NCI-H345 treated with DMSO at 0.1 percent for 48 hours (cell line): Measurements from ENCODE around the gene TAF7L.

Source experiments
- DNase-seq: peaks from one replicate; lab custom pipeline; 2025; ENCODE audit not compliant: unreplicated experiment; lab: John Stamatoyannopoulos, UW

The TAF7L gene

GRCh38 chrX:101223226-101223625 lies 67.9 kb downstream of the TAF7L start:
- DNase-seq, result no peak

DNA sequence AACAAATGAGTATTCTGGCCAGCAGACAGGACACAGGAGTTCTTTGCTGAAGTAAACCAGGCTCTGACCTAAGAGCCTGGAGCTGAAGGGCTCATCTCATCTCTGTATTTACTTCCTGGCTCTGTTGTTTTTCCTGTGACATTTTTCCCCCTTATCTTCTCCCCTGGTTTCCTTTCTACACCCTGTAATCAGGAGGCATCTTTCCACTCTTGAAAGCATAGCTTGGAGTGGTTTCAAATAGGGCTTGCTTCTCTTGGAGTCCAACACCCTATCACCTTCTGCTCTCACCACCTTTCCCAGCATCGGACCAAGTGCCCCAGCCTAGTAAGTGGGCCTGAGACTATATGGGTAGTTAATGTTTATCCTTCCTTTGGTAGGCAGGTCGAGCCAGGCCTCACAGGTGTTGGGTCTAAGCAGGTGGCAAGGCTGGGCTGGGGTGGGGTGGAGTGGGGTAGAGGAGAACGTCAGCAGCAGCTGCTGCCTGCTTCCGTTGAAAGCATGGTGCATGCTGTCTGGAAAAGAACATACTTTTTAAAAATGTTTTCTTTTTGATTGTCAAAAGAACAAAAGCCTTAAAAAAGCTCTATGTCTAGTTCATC lies 70.4 kb downstream of the TAF7L start:
- DNase-seq, result no peak

DNA sequence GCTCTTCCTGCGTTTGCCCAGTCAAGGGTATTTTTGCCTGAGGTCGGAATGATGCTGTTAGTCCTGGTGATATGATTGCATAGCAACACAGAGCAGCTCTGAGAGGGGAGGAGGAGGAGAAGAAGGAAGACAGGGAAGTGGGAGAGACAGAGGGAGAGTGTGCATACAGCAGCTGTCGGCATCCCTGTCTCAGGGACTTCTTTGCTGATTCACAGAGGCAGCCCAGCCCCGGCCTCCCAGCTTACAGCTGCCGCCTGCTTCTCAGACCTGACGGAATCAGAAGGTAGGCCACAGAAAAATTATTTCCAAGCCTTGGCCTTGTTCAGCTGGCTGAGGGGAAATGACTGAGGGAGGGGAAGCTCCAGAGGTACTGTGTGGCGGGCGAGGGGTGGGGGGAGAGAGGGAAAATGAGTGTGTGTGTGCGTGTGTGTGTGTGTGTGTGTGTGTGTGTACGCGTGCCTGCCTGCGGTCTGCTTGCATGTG lies 71.2 kb downstream of the TAF7L start:
- no peak for DNase-seq

DNA sequence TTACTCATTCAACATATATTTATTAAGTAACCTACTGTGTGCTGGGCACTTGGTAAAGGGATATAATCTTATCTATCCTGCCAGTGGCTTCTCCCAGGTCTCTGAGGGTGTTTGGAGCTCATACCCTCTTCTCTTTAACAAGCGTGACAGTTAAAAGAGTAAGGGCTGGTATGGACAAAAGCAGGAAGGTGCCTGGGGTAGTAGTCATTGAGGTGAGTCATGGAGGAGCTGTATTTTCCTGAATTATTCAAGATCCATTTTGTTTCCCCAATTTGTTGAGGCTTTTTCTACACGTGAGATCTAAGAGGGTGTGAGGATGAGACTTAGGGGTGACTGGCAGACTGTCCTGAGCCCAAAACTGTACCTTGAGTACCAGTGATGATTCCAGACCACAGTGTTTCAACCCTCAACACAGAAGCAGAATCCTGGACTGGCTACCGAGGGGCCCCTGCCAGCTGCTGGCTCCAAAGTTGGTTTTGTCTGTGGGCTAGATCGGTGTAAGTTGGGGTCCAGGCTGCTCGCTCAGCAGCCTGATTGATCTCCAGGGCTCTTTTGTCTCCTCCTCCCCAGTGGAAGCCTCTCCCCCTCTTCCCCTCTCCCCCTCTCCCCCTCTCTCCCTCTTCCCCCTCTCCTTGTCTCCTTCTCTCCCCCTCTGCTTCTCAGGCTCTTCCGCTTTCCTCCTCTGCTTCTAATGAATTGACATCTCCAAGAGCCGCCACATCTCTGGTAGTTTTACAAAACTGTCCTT lies 71.8 kb downstream of the TAF7L start, which contains the start of gene DRP2:
TSS of gene DRP2 (plus strand) at position 671 of the 748 bp plus-strand sequence. CDS start 11,862 bp downstream, outside the sequence.
- no peak for DNase-seq
